Measurements from ENCODE around the gene MCIDAS.
A peak's percentile ranks its signal among the peaks of the same experiment; 100 is the strongest.

MCIDAS gene

GRCh38 chr5:55226934-55227663 lies at the start of gene MCIDAS:
TSS of gene MCIDAS (minus strand) at chr5:55227315. CDS start at chr5:55227138, 177 bp downstream.
- peak; percentile 76 for DNase-seq

GRCh38 chr5:55276771-55277170 lies 49.7 kb upstream of the MCIDAS start:
- no peak for DNase-seq

- DNase-seq: no peak
Measured at GRCh38 chr5:55258339-55258738, 31.2 kb upstream of the MCIDAS start.

GRCh38 chr5:55254802-55255201 lies 27.7 kb upstream of the MCIDAS start:
- no peak for DNase-seq

GRCh38 chr5:55250064-55250463 lies 22.9 kb upstream of the MCIDAS start:
- DNase-seq: no peak

- no peak for DNase-seq
Measured at GRCh38 chr5:55241746-55242145, 14.6 kb upstream of the MCIDAS start.

GRCh38 chr5:55236800-55237199 lies 9.7 kb upstream of the MCIDAS start:
- DNase-seq: no peak

- DNase-seq: no peak
Measured at GRCh38 chr5:55234121-55234700, 7.1 kb upstream of the MCIDAS start.

- DNase-seq: peak; percentile 69
Measured at GRCh38 chr5:55232985-55233928, 6.1 kb upstream of the MCIDAS start, which contains the start of gene CCNO. TSS of gene CCNO (minus strand) at chr5:55233608. CDS start at chr5:55233523, 85 bp downstream.

GRCh38 chr5:55232271-55232984 lies 5.3 kb upstream of the MCIDAS start:
- DNase-seq: no peak

- no peak for DNase-seq
Measured at GRCh38 chr5:55231919-55232270, 4.8 kb upstream of the MCIDAS start.

GRCh38 chr5:55231029-55231918 lies 4.2 kb upstream of the MCIDAS start:
- DNase-seq: peak; percentile 42

- DNase-seq: no peak
Measured at GRCh38 chr5:55230086-55230629, 3.0 kb upstream of the MCIDAS start.

- DNase-seq: no peak
Measured at GRCh38 chr5:55227664-55228430, 732 bp upstream of the MCIDAS start.

- DNase-seq: peak; percentile 89
Measured at GRCh38 chr5:55226027-55226933, 835 bp downstream of the MCIDAS start.

GRCh38 chr5:55225346-55225745 lies 1.8 kb downstream of the MCIDAS start:
- DNase-seq: no peak

GRCh38 chr5:55223812-55224240 lies 3.3 kb downstream of the MCIDAS start:
- no peak for DNase-seq

GRCh38 chr5:55222985-55223811 lies 3.9 kb downstream of the MCIDAS start:
- DNase-seq: peak; percentile 43

Measured in stimulated activated CD8-positive, alpha-beta memory T cell treated with anti-CD3 and anti-CD28 coated beads, Interleukin-4, amount 100 ng/mL, for 48 hours (primary cell).